ENCODE data around the gene TTC34. TPM values are rescaled to one million over a fixed set of nuclear protein-coding genes. Genes with fewer than 3 reads are reported as not detected.

Gene TTC34
- under 1 TPM; 0.18 to 0.87 (median 0.43) TPM for total RNA-seq
- under 1 TPM; 0.38 to 0.99 TPM for polyA plus RNA-seq

- ATAC-seq = peak in 3 of 4 donors; percentile 54 to 62 (median 54)
- no peaks in the 10 kb centered on the region for H3K27me3 ChIP-seq
- WGBS, 2 donors = 25% methylated on average over 18 to 21 of the region's 21 CpGs
- TF ChIP-seq CTCF (IDR thresholded peaks at IDR 0.05) = no peak
- no peaks in the 10 kb centered on the region for H3K9me3 ChIP-seq
- H3K36me3 ChIP-seq = no peaks in the 10 kb centered on the region
- no peak within 1 kb of the TSS for H3K4me3 ChIP-seq
- H3K27ac ChIP-seq = no peak within 1 kb of the TSS
- FAIRE-seq = no peak
- DNase-seq = peak in 2 of 6 donors; percentile 51 to 59
- intact Hi-C loops (cut with DNase I) = no loop called here
- no peaks in the 10 kb centered on the region for H3K4me1 ChIP-seq
These were observed at the start of gene TTC34 for GRCh38 chr1:2801535-2802291. Gene TTC34, minus strand, starts transcription at chr1:2801693. Its CDS starts 866 bp downstream, at chr1:2800827.

- Histone ChIP-seq H3K36me3 (no peaks in the 10 kb centered on the region), H3K27me3 (no peaks in the 10 kb centered on the region), H3K9me3 (no peaks in the 10 kb centered on the region), H3K27ac (no peak overlapping the region), H3K4me1 (no peaks in the 10 kb centered on the region), H3K4me3 (no peak overlapping the region)
- TF ChIP-seq CTCF (IDR thresholded peaks at IDR 0.05) = no peak
- intact Hi-C loops (cut with DNase I) = no loop called here
- DNase-seq = no peak
- ATAC-seq = no peak
- WGBS, 2 donors = 43 to 50% methylated on average over 17 of the region's 17 CpGs
- no peak for FAIRE-seq
These were observed 49.0 kb upstream of the TTC34 start for GRCh38 chr1:2850502-2850901.

- Histone ChIP-seq H3K9me3 (no peaks in the 10 kb centered on the region), H3K4me3 (no peak overlapping the region), H3K4me1 (no peaks in the 10 kb centered on the region), H3K36me3 (no peaks in the 10 kb centered on the region), H3K27ac (no peak overlapping the region), H3K27me3 (no peaks in the 10 kb centered on the region)
- no peak for TF ChIP-seq CTCF (IDR thresholded peaks at IDR 0.05)
- DNase-seq = peak in 1 of 6 donors; percentile 39
- intact Hi-C loops (cut with DNase I) = no loop called here
- ATAC-seq = no peak
- 51 to 71% methylated on average over 16 of the region's 16 CpGs for WGBS, 2 donors
- no peak for FAIRE-seq
These were observed 46.6 kb upstream of the TTC34 start for GRCh38 chr1:2848006-2848670.

GRCh38 chr1:2847086-2847985 lies 45.8 kb upstream of the TTC34 start:
- Histone ChIP-seq H3K27ac (no peak overlapping the region), H3K36me3 (no peaks in the 10 kb centered on the region), H3K27me3 (no peaks in the 10 kb centered on the region), H3K9me3 (no peaks in the 10 kb centered on the region), H3K4me1 (no peaks in the 10 kb centered on the region), H3K4me3 (no peak overlapping the region)
- FAIRE-seq = no peak
- no peak for TF ChIP-seq CTCF (IDR thresholded peaks at IDR 0.05)
- ATAC-seq = no peak
- WGBS, 2 donors = 47 to 65% methylated on average over 22 to 23 of the region's 23 CpGs
- peak in 1 of 6 donors; percentile 30 for DNase-seq
- intact Hi-C loops (cut with DNase I) = no loop called here

All from pancreas (tissue), 10 donors.